Naive thymus-derived CD4-positive, alpha-beta T cell (primary cell): ENCODE results near the gene MEF2A. TPM values are rescaled to one million over a fixed set of nuclear protein-coding genes. Genes with fewer than 3 reads are reported as not detected.

ENCODE experiments used
- ATAC-seq: fragments of 150-1000 bp; cut with Tn5 transposase; 2 replicates; pipeline ENCODE4 v1.10.0; 2021; ENCODE audit warnings: mild to moderate bottlenecking, moderate library complexity
- CTCF ChIA-PET: fragments of 350-600 bp; sonication (Branson Sonifier 250); formaldehyde crosslinking; loops from one replicate; lab custom pipeline; 2021; ENCODE audit warnings: antibody characterized with exemption; lab: Charles Lee
- POLR2A ChIA-PET: fragments of 350-600 bp; sonication (Branson Sonifier 250); formaldehyde crosslinking; loops from one replicate; lab custom pipeline; 2021; ENCODE audit warnings: antibody characterized with exemption, inconsistent platforms; lab: Charles Lee
- DNase-seq, 9 donors: peaks; one replicate each; pipeline versions ENCODE4 v3.0.0 to v3.0.0-alpha.2; 2020 to 2022; ENCODE audit warnings: mixed read lengths in 1 of 9
- H3K27ac ChIP-seq: one replicate; pipeline ENCODE4 v1.7.0; 2013; ENCODE audit warnings: mild to moderate bottlenecking, low read depth, low read length, moderate library complexity
- H3K27me3 ChIP-seq, 2 donors: one replicate each; pipeline ENCODE4 v1.7.0; 2013; ENCODE audit warnings: low read length in 2 of 2, mild to moderate bottlenecking in 2 of 2, moderate library complexity in 2 of 2; ENCODE audit not compliant: control insufficient read depth in 2 of 2, insufficient read depth in 2 of 2
- H3K36me3 ChIP-seq, 3 experiments: 1 replicate in 2 of 3; 2 replicates in 1 of 3; pipeline ENCODE4 v1.7.0; 2013; ENCODE audit warnings: low read length in 3 of 3, mild to moderate bottlenecking in 3 of 3, moderate library complexity in 1 of 3; ENCODE audit not compliant: insufficient read depth in 3 of 3, control insufficient read depth in 2 of 3
- H3K4me1 ChIP-seq, 2 donors: one replicate each; pipeline ENCODE4 v1.7.0; 2013; ENCODE audit warnings: low read length in 2 of 2, mild to moderate bottlenecking in 2 of 2, moderate library complexity in 1 of 2; ENCODE audit not compliant: control insufficient read depth in 2 of 2, insufficient read depth in 2 of 2
- H3K4me3 ChIP-seq: 2 replicates; pipeline ENCODE4 v1.7.0; 2013; ENCODE audit warnings: mild to moderate bottlenecking, low read length
- H3K9me3 ChIP-seq, 3 experiments: 1 replicate in 2 of 3; 2 replicates in 1 of 3; pipeline ENCODE4 v1.7.0; 2013; ENCODE audit warnings: low read length in 3 of 3; ENCODE audit not compliant: control insufficient read depth in 2 of 3
- H3K27ac Mint-ChIP-seq, 9 donors: one replicate each; pipeline ENCODE4 v1.8.0; 2020 to 2022; ENCODE audit warnings: mixed read lengths in 9 of 9, mild to moderate bottlenecking in 8 of 9, moderate library complexity in 5 of 9, inconsistent platforms in 2 of 9
- H3K27me3 Mint-ChIP-seq, 5 donors: one replicate each; pipeline ENCODE4 v1.8.0; 2021 to 2022; ENCODE audit warnings: mixed read lengths in 5 of 5, mild to moderate bottlenecking in 1 of 5
- H3K36me3 Mint-ChIP-seq, 5 donors: one replicate each; pipeline ENCODE4 v1.8.0; 2020 to 2022; ENCODE audit warnings: mixed read lengths in 5 of 5, mild to moderate bottlenecking in 3 of 5, inconsistent platforms in 1 of 5
- H3K4me1 Mint-ChIP-seq, 7 donors: one replicate each; pipeline ENCODE4 v1.8.0; 2020 to 2022; ENCODE audit warnings: mixed read lengths in 7 of 7, mild to moderate bottlenecking in 3 of 7, inconsistent platforms in 1 of 7
- H3K4me3 Mint-ChIP-seq, 10 donors: one replicate each; pipeline ENCODE4 v1.8.0; 2020 to 2022; ENCODE audit warnings: mild to moderate bottlenecking in 10 of 10, mixed read lengths in 10 of 10, moderate library complexity in 6 of 10, inconsistent platforms in 2 of 10
- H3K9me3 Mint-ChIP-seq, 11 donors: one replicate each; pipeline ENCODE4 v1.8.0; 2020 to 2022; ENCODE audit warnings: mixed read lengths in 11 of 11, mild to moderate bottlenecking in 4 of 11, inconsistent platforms in 1 of 11, moderate library complexity in 1 of 11
- intact Hi-C, 2 donors: fragments of 100-400 bp; cut with micrococcal nuclease; formaldehyde crosslinking; loops; one replicate each; pipeline ENCODE4 v1.15.1; 2023
- polyA plus RNA-seq, 2 donors: library from polyadenylated mRNA; unstranded; fragments of 300-500 nt; fragmentation: Illumina TruSeq; gene quantifications; one replicate each; pipeline ENCODE4 v1.2.3, GENCODE V29; 2021
- total RNA-seq, 6 experiments: library from RNA in 5 of 6; stranded (reverse) in 5 of 6; gene quantifications; 1 replicate in 5 of 6; 2 replicates in 1 of 6; pipeline ENCODE4 v1.2.3 and lab custom pipeline; 2021 to 2026

MEF2A gene
- total and polyA plus RNA-seq, 7 experiments from 2014 or later, result 17.2 to 42.8 (median 34.0) TPM

GRCh38 chr15:99592145-99592791, 26.5 kb downstream of the MEF2A start:
- no peak for ATAC-seq
- Histone ChIP-seq H3K4me1 (no peaks in the 10 kb centered on the region), H3K9me3 (no peaks in the 10 kb centered on the region), H3K27me3 (no peaks in the 10 kb centered on the region), H3K36me3 (no peaks in the 10 kb centered on the region), H3K4me3 (no peak overlapping the region), H3K27ac (no peak overlapping the region)
- peak in 1 of 9 donors; percentile 23 for DNase-seq
- ChIA-PET CTCF (interaction anchor here (0.7 kb wide), 1 partner anchor 112 kb away, joined by 3 read pairs; no protein-coding TSS in a partner anchor), POLR2A (no interaction called here)
- H3K27ac Mint-ChIP-seq, result peak overlapping the region in 4 of 9 donors; percentile 9 to 38 (median 16)
- intact Hi-C loops, result no loop called here
- peaks cover 8 to 45% (median 41%) of the 10 kb centered on the region in 5 donors for H3K36me3 Mint-ChIP-seq
- H3K9me3 Mint-ChIP-seq, result peaks cover 2 to 43% (median 10%) of the 10 kb centered on the region in 11 donors
- H3K4me1 Mint-ChIP-seq, result peaks cover 26 to 70% (median 63%) of the 10 kb centered on the region in 7 donors
- H3K4me3 Mint-ChIP-seq, result peak overlapping the region in 2 of 10 donors; percentile 36 to 48
- no peaks in the 10 kb centered on the region for H3K27me3 Mint-ChIP-seq

GRCh38 chr15:99593070-99593469, 27.3 kb downstream of the MEF2A start:
- Mint-ChIP-seq H3K36me3 (peaks cover 13 to 46% (median 43%) of the 10 kb centered on the region in 5 donors), H3K9me3 (peaks cover 6 to 43% (median 10%) of the 10 kb centered on the region in 11 donors), H3K27ac (peak overlapping the region in 1 of 9 donors; percentile 51), H3K4me3 (peak overlapping the region in 1 of 10 donors; percentile 21), H3K27me3 (no peaks in the 10 kb centered on the region), H3K4me1 (peaks cover 23 to 67% (median 63%) of the 10 kb centered on the region in 7 donors)
- DNase-seq (no peak), ATAC-seq (no peak)
- no peaks in the 10 kb centered on the region for H3K36me3 ChIP-seq
- H3K4me1 ChIP-seq, result no peaks in the 10 kb centered on the region
- intact Hi-C loops, result no loop called here
- no peaks in the 10 kb centered on the region for H3K27me3 ChIP-seq
- ChIA-PET CTCF (no interaction called here), POLR2A (no interaction called here)
- H3K4me3 ChIP-seq, result no peak overlapping the region
- no peaks in the 10 kb centered on the region for H3K9me3 ChIP-seq
- H3K27ac ChIP-seq, result no peak overlapping the region

GRCh38 chr15:99594916-99595315, 29.1 kb downstream of the MEF2A start:
- ChIA-PET CTCF (no interaction called here), POLR2A (no interaction called here)
- intact Hi-C loops, result no loop called here
- Mint-ChIP-seq H3K4me3 (no peak overlapping the region), H3K9me3 (peaks cover 6 to 47% (median 15%) of the 10 kb centered on the region in 11 donors), H3K27ac (no peak overlapping the region), H3K27me3 (no peaks in the 10 kb centered on the region), H3K4me1 (peaks cover 21 to 58% (median 52%) of the 10 kb centered on the region in 7 donors), H3K36me3 (peaks cover 20 to 62% (median 57%) of the 10 kb centered on the region in 5 donors)
- no peak overlapping the region for H3K4me3 ChIP-seq
- H3K4me1 ChIP-seq, result no peaks in the 10 kb centered on the region
- H3K9me3 ChIP-seq, result no peaks in the 10 kb centered on the region
- peaks cover 0 to 1% (median 0%) of the 10 kb centered on the region in 3 experiments for H3K36me3 ChIP-seq
- no peak overlapping the region for H3K27ac ChIP-seq
- ATAC-seq, result no peak
- no peak for DNase-seq
- H3K27me3 ChIP-seq, result no peaks in the 10 kb centered on the region

- CTCF ChIA-PET, result no interaction called here
- peaks cover 25 to 78% (median 66%) of the 10 kb centered on the region in 5 donors for H3K36me3 Mint-ChIP-seq
- H3K27ac Mint-ChIP-seq, result no peak overlapping the region
- H3K4me1 ChIP-seq, result no peaks in the 10 kb centered on the region
- H3K36me3 ChIP-seq, result peaks cover 0 to 9% (median 0%) of the 10 kb centered on the region in 3 experiments
- peak overlapping the region in 1 of 10 donors; percentile 8 for H3K4me3 Mint-ChIP-seq
- no peak for ATAC-seq
- no peaks in the 10 kb centered on the region for H3K27me3 ChIP-seq
- H3K9me3 ChIP-seq, result no peaks in the 10 kb centered on the region
- H3K4me1 Mint-ChIP-seq, result peaks cover 5 to 58% (median 53%) of the 10 kb centered on the region in 7 donors
- no peak for DNase-seq
- H3K27ac ChIP-seq, result no peak overlapping the region
- peaks cover 8 to 46% (median 17%) of the 10 kb centered on the region in 11 donors for H3K9me3 Mint-ChIP-seq
- POLR2A ChIA-PET, result no interaction called here
- no peak overlapping the region for H3K4me3 ChIP-seq
- intact Hi-C loops, result no loop called here
- no peaks in the 10 kb centered on the region for H3K27me3 Mint-ChIP-seq
Observed at GRCh38 chr15:99598296-99598695, 32.5 kb downstream of the MEF2A start.

- peak overlapping the region in 1 of 9 donors; percentile 13 for H3K27ac Mint-ChIP-seq
- DNase-seq, result no peak
- peak overlapping the region in 3 of 10 donors; percentile 4 to 24 (median 10) for H3K4me3 Mint-ChIP-seq
- peaks cover 24 to 88% (median 71%) of the 10 kb centered on the region in 7 donors for H3K4me1 Mint-ChIP-seq
- CTCF ChIA-PET, result interaction anchor here (0.7 kb wide), 1 partner anchor 109 kb away, joined by 5 read pairs; no protein-coding TSS in a partner anchor
- no peak for ATAC-seq
- H3K36me3 Mint-ChIP-seq, result peaks cover 5 to 54% (median 37%) of the 10 kb centered on the region in 5 donors
- POLR2A ChIA-PET, result interaction anchor here (0.7 kb wide), 1 partner anchor 34 kb away, joined by 5 read pairs; no protein-coding TSS in a partner anchor
- no peaks in the 10 kb centered on the region for H3K27me3 ChIP-seq
- H3K4me1 ChIP-seq, result peaks cover 0 to 8% of the 10 kb centered on the region in 2 donors
- intact Hi-C loops, result loop anchor here in 1 of 2 donors (5.0 kb wide), 1 partner anchor 43 kb away; no protein-coding TSS in a partner anchor
- H3K27me3 Mint-ChIP-seq, result no peaks in the 10 kb centered on the region
- H3K4me3 ChIP-seq, result no peak overlapping the region
- H3K27ac ChIP-seq, result no peak overlapping the region
- no peaks in the 10 kb centered on the region for H3K9me3 ChIP-seq
- H3K9me3 Mint-ChIP-seq, result peaks cover 0 to 11% (median 6%) of the 10 kb centered on the region in 11 donors
- H3K36me3 ChIP-seq, result peaks cover 0 to 9% (median 0%) of the 10 kb centered on the region in 3 experiments
Observed at GRCh38 chr15:99603828-99604227, 38.0 kb downstream of the MEF2A start.

GRCh38 chr15:99604865-99605264, 39.1 kb downstream of the MEF2A start:
- H3K27ac Mint-ChIP-seq, result peak overlapping the region in 3 of 9 donors; percentile 6 to 21 (median 8)
- Histone ChIP-seq H3K27ac (no peak overlapping the region), H3K9me3 (no peaks in the 10 kb centered on the region), H3K4me3 (no peak overlapping the region), H3K36me3 (peaks cover 0 to 8% (median 0%) of the 10 kb centered on the region in 3 experiments), H3K27me3 (no peaks in the 10 kb centered on the region), H3K4me1 (peaks cover 0 to 8% of the 10 kb centered on the region in 2 donors)
- ChIA-PET CTCF (interaction anchor here (0.7 kb wide), 1 partner anchor 10 kb away, joined by 4 read pairs; no protein-coding TSS in a partner anchor), POLR2A (no interaction called here)
- no peaks in the 10 kb centered on the region for H3K27me3 Mint-ChIP-seq
- ATAC-seq, result no peak
- peaks cover 0 to 11% (median 6%) of the 10 kb centered on the region in 11 donors for H3K9me3 Mint-ChIP-seq
- peaks cover 26 to 89% (median 69%) of the 10 kb centered on the region in 7 donors for H3K4me1 Mint-ChIP-seq
- intact Hi-C loops, result loop anchor here in 1 of 2 donors (5.0 kb wide), 1 partner anchor 42 kb away; no protein-coding TSS in a partner anchor
- DNase-seq, result no peak
- peaks cover 5 to 51% (median 29%) of the 10 kb centered on the region in 5 donors for H3K36me3 Mint-ChIP-seq
- no peak overlapping the region for H3K4me3 Mint-ChIP-seq
